SK-N-SH treated with all-trans-retinoic acid at 6 μM for 48 hours (cell line): ENCODE measurements around the gene SEPTIN6.

Source experiments
- BACH2 ChIP-seq: fragments of 250-450 bp; sonication (Bioruptor Pico); IDR thresholded peaks from 2 replicates; pipeline ENCODE4 v1.9.0; 2021; ENCODE audit warnings: mild to moderate bottlenecking, borderline replicate concordance
- ESRRG ChIP-seq: fragments of 250-450 bp; sonication (Bioruptor Pico); IDR thresholded peaks from 2 replicates; pipeline ENCODE4 v1.6.1; 2021; ENCODE audit warnings: mild to moderate bottlenecking
- ISL1 ChIP-seq: fragments of 250-450 bp; sonication (Bioruptor Pico); IDR thresholded peaks from 2 replicates; pipeline ENCODE4 v2.1.2; 2022; ENCODE audit warnings: mild to moderate bottlenecking, moderate library complexity
- OSR1 ChIP-seq: fragments of 250-450 bp; sonication (Bioruptor Pico); IDR thresholded peaks from 2 replicates; pipeline ENCODE4 v1.8.0; 2022; ENCODE audit warnings: moderate library complexity, mild to moderate bottlenecking, inconsistent platforms
- RARB ChIP-seq: fragments of 250-450 bp; sonication (Bioruptor Pico); IDR thresholded peaks from 2 replicates; pipeline ENCODE4 v1.8.0; 2021; ENCODE audit warnings: mild to moderate bottlenecking, moderate library complexity
- TOX ChIP-seq: fragments of 250-450 bp; sonication (Bioruptor Pico); IDR thresholded peaks from 2 replicates; pipeline ENCODE4 v1.8.0; 2021; ENCODE audit warnings: mild to moderate bottlenecking, moderate library complexity, borderline replicate concordance
- ZFP3 ChIP-seq: fragments of 250-450 bp; sonication (Bioruptor Pico); IDR thresholded peaks from 2 replicates; pipeline ENCODE4 v1.5.0; 2020; ENCODE audit warnings: mild to moderate bottlenecking, moderate library complexity
- ZFP30 ChIP-seq: fragments of 450-650 bp; formaldehyde crosslinking; IDR thresholded peaks from 2 replicates; pipeline ENCODE4 v1.5.0; 2022; ENCODE audit warnings: mild to moderate bottlenecking, moderate library complexity
- ZNF70 ChIP-seq: fragments of 450-650 bp; formaldehyde crosslinking; IDR thresholded peaks from 2 replicates; pipeline ENCODE4 v1.5.0; 2020; ENCODE audit warnings: mild to moderate bottlenecking, moderate library complexity
- TF ChIP-seq, protein P1 (sequence below): fragments of 250-450 bp; sonication (Bioruptor Pico); IDR thresholded peaks from 2 replicates; pipeline ENCODE4 v1.5.0; 2020; ENCODE audit warnings: mild to moderate bottlenecking, moderate library complexity

DNA sequence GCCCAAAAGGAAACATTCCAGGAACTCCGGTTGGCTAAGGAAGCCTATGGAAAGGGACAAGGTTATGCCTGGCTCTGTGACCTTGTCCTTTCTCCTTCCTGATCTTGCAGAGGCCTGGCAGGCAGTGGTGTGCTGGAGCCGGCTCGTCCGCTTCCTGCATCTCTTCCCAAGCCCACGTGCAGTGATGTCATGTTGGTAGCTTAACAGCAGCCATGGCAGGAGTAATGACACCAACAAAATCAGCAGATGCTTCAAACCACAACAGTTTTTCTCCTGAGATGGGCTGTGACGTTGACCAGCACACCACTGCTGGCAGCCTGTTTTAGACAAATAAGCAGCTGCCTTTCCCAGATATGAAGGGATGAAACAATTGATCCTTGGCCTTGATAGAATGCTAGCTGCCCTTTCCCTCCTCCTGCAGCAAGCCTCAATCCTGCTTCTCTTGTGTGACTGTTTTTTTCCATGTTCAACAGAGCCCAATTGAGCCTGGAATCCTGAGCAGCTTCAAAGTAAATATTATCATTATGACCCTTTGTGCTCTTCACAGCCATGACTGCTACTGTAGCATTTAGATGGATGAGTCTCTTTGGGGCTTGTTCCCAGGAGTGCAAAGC, 23.4 kb downstream of the SEPTIN6 start:
- TF ChIP-seq BACH2 (no peak), ZFP30 (CRISPR knock-in tag) (no peak), ZNF70 (CRISPR knock-in tag) (no peak), TOX (CRISPR knock-in tag) (no peak), OSR1 (CRISPR knock-in tag) (no peak), ZFP3 (CRISPR knock-in tag) (peak; percentile 68), RARB (no peak), ESRRG (CRISPR knock-in tag) (no peak), ISL1 (CRISPR knock-in tag) (peak; percentile 38; the same call in 1 of the 2 replicates)
- TF ChIP-seq, protein P1, sequence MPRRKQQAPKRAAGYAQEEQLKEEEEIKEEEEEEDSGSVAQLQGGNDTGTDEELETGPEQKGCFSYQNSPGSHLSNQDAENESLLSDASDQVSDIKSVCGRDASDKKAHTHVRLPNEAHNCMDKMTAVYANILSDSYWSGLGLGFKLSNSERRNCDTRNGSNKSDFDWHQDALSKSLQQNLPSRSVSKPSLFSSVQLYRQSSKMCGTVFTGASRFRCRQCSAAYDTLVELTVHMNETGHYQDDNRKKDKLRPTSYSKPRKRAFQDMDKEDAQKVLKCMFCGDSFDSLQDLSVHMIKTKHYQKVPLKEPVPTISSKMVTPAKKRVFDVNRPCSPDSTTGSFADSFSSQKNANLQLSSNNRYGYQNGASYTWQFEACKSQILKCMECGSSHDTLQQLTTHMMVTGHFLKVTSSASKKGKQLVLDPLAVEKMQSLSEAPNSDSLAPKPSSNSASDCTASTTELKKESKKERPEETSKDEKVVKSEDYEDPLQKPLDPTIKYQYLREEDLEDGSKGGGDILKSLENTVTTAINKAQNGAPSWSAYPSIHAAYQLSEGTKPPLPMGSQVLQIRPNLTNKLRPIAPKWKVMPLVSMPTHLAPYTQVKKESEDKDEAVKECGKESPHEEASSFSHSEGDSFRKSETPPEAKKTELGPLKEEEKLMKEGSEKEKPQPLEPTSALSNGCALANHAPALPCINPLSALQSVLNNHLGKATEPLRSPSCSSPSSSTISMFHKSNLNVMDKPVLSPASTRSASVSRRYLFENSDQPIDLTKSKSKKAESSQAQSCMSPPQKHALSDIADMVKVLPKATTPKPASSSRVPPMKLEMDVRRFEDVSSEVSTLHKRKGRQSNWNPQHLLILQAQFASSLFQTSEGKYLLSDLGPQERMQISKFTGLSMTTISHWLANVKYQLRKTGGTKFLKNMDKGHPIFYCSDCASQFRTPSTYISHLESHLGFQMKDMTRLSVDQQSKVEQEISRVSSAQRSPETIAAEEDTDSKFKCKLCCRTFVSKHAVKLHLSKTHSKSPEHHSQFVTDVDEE (CRISPR knock-in tag), result peak; percentile 83
